Measurements from ENCODE around the gene SIT1.

DNA sequence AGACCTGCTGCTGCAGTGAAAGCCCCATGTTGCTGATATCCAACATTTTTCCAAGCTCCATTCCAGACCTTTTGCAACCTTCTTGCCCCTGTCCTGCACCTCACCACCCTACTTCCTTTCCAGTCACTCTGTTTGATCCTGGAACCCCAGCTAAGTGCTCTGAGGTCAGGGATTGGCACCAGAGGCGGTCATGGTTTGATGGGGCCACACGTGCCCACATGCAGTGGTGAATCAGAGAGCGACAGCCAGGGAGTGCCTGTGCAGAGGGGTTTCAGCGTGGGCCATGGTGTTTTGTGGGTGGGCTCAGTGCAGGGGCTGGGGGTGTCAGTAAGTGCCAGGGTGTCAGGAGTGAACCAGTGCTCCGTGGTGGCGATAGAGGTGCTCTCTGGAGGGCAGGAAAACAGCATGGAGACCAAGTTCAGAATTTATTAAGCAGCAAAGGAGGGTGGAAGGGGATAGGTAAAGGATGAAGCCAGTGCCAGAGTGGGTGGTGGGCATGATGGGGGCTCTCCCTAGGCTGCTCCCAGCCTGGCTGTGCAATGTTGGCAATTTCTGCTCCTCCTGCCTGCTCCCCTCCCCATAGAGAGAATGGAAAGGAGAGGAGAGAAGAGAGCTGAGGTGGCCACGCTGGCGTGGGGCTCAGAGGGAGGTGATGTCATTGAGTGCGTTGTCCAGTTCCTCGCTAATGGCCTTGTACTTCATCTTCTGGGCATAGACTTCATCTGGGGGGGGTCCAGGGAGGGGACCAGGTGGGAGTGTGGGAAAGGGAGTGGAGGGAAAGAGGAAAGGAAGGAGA is 32.0 kb upstream of the SIT1 start:
- no peak for TF ChIP-seq POLR2A (IDR thresholded peaks at IDR 0.05)
- TF ChIP-seq, protein P1, sequence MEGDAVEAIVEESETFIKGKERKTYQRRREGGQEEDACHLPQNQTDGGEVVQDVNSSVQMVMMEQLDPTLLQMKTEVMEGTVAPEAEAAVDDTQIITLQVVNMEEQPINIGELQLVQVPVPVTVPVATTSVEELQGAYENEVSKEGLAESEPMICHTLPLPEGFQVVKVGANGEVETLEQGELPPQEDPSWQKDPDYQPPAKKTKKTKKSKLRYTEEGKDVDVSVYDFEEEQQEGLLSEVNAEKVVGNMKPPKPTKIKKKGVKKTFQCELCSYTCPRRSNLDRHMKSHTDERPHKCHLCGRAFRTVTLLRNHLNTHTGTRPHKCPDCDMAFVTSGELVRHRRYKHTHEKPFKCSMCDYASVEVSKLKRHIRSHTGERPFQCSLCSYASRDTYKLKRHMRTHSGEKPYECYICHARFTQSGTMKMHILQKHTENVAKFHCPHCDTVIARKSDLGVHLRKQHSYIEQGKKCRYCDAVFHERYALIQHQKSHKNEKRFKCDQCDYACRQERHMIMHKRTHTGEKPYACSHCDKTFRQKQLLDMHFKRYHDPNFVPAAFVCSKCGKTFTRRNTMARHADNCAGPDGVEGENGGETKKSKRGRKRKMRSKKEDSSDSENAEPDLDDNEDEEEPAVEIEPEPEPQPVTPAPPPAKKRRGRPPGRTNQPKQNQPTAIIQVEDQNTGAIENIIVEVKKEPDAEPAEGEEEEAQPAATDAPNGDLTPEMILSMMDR (IDR thresholded peaks at IDR 0.05), result no peak
- TF ChIP-seq POLR2AphosphoS5 (IDR thresholded peaks at IDR 0.05; ENCODE audit: insufficient read depth in 1 of 2, low read depth in 1 of 2), result peak in 1 of 2 donors; percentile 28
